Left lung (tissue), 10 donors: Measurements from ENCODE around the gene AGGF1. TPM values are rescaled to one million over a fixed set of nuclear protein-coding genes. Genes with fewer than 3 reads are reported as not detected.
"Not testable (repeated sequence)": the region's sequence is repeated elsewhere in the genome, so short reads cannot be mapped to it uniquely, and the experiment has no call there.

Experiments used
- ATAC-seq: fragments of 200-7000 bp; cut with Tn5 transposase; one replicate; pipeline ENCODE4 v1.9.1; 2020; ENCODE audit warnings: moderate library complexity
- DNase-seq, 4 donors: peaks; one replicate each; pipeline ENCODE4 v3.0.0-alpha.2; 2013 to 2020
- H3K27ac ChIP-seq, 2 donors: fragments of 200-600 bp; sonication (generic) in 1 of 2; one replicate each; pipeline versions ENCODE4 v1.5.0 to v1.8.0; 2020 to 2021
- H3K27me3 ChIP-seq, 2 donors: fragments of 200-600 bp; sonication (generic) in 1 of 2; one replicate each; pipeline versions ENCODE4 v1.5.0 to v1.8.0; 2020 to 2021
- H3K36me3 ChIP-seq, 2 donors: fragments of 200-600 bp; sonication (generic) in 1 of 2; one replicate each; pipeline versions ENCODE4 v1.5.0 to v1.8.0; 2020 to 2021
- H3K4me1 ChIP-seq, 2 donors: fragments of 200-600 bp; one replicate each; pipeline ENCODE4 v1.8.0; 2021
- H3K4me3 ChIP-seq, 2 donors: fragments of 200-600 bp; sonication (generic) in 1 of 2; one replicate each; pipeline versions ENCODE4 v1.5.0 to v1.8.0; 2020 to 2021; ENCODE audit warnings: mild to moderate bottlenecking in 1 of 2
- H3K9me3 ChIP-seq, 2 donors: fragments of 200-600 bp; sonication (generic) in 1 of 2; one replicate each; pipeline versions ENCODE4 v1.5.0 to v1.8.0; 2020 to 2021
- intact Hi-C, 2 donors: fragments of 100-400 bp; cut with DNase I; formaldehyde crosslinking; loops; one replicate each; pipeline versions ENCODE4 v1.11.2 to v1.14.2; 2022
- polyA plus RNA-seq, 6 donors: library from polyadenylated mRNA; unstranded; fragments of 120-200 nt; gene quantifications; one replicate each; pipeline ENCODE4 v1.2.1, GENCODE V29; 2013; ENCODE audit not compliant: insufficient read length in 6 of 6
- total RNA-seq, 2 donors: library from RNA; stranded (reverse); fragmentation: NEBNext Ultra II Directional; extraction: Animal tissue kit (Norgen Biotek cat#: 25700); gene quantifications; one replicate each; pipeline ENCODE4 v1.2.1, GENCODE V29; 2021
- TF ChIP-seq, protein P1 (sequence below), 2 donors: fragments of 200-600 bp; sonication (generic) in 1 of 2; IDR thresholded peaks; one replicate each; pipeline versions ENCODE4 v1.5.0 to v1.8.0; 2021; ENCODE audit warnings: antibody characterized with exemption in 2 of 2
- donor health status: DM: no; HTN: yes; CAD: no.
- donor health status: DM: no; HTN: no; CAD: no.

The AGGF1 gene
- total and polyA plus RNA-seq, 8 donors, result 20.9 to 27.2 (median 25.2) TPM

DNA sequence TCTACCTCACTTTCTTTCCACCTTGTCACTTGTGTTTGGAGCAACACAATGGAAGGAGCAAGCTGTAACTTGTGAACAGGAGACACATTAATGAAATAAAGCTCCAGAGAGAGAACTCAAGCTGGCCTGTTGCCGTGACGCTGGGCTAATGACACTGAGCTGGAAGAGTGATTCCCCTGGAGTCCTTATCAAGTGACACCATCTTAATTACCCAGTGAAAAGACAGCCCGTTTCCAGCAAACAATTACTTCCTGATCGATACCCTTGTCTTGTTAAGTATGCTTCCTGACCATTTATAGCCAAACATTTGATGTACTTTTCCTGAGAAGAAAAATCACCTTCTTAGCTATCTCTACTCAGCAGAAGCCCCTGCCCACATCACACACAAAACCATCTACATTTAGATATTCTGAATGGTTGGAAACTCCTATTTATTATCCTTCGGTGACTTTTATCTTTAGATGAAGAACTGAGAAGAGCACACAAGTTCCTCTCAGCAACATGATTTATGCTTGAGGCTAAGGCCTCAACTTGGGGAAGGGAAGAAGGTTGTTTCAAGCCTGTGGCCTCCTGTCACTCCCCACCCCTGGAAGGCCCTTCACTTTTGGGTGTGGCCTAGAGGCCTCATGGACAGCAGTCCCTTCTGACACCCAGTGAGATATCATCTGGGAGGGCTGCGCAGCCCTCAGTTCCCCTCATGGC is 43.2 kb upstream of the AGGF1 start:
- H3K4me3 ChIP-seq, result no peak overlapping the region
- H3K27me3 ChIP-seq, result no peaks in the 10 kb centered on the region
- DNase-seq, result no peak
- no peaks in the 10 kb centered on the region for H3K4me1 ChIP-seq
- ATAC-seq, result no peak
- TF ChIP-seq, protein P1, sequence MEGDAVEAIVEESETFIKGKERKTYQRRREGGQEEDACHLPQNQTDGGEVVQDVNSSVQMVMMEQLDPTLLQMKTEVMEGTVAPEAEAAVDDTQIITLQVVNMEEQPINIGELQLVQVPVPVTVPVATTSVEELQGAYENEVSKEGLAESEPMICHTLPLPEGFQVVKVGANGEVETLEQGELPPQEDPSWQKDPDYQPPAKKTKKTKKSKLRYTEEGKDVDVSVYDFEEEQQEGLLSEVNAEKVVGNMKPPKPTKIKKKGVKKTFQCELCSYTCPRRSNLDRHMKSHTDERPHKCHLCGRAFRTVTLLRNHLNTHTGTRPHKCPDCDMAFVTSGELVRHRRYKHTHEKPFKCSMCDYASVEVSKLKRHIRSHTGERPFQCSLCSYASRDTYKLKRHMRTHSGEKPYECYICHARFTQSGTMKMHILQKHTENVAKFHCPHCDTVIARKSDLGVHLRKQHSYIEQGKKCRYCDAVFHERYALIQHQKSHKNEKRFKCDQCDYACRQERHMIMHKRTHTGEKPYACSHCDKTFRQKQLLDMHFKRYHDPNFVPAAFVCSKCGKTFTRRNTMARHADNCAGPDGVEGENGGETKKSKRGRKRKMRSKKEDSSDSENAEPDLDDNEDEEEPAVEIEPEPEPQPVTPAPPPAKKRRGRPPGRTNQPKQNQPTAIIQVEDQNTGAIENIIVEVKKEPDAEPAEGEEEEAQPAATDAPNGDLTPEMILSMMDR (IDR thresholded peaks at IDR 0.05), result no peak
- no peaks in the 10 kb centered on the region for H3K36me3 ChIP-seq
- no peaks in the 10 kb centered on the region for H3K9me3 ChIP-seq
- no peak overlapping the region for H3K27ac ChIP-seq
- intact Hi-C loops, result no loop called here

DNA sequence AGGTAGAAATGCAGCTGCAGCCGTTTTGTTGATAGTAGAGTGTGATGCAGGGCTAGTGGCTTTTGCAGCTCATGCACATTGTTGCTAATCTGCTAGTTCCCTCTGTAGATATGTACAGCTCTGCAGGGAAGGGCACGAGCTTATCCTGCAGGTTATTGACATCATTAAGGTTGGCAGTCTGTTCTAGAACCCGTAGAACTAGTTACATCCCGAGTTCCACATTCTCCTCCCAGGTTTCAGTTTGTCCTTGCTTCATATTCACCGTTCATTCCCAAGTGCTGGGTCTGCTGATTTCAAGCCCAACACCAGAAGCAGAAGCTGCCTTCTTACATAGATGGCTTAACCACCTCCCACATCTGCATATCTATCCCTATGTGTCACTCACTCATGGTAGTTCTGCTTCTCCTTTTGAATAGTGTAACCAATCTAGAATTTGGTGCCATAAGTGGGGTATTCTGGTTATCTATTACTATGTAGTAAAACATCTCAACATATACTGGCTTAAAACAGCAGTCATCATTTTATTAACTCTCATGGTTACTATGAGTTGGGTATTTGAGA is 39.2 kb upstream of the AGGF1 start:
- no peaks in the 10 kb centered on the region for H3K36me3 ChIP-seq
- DNase-seq (no peak), ATAC-seq (peak; percentile 46)
- H3K4me1 ChIP-seq, result no peaks in the 10 kb centered on the region
- H3K9me3 ChIP-seq, result no peaks in the 10 kb centered on the region
- H3K27ac ChIP-seq, result no peak overlapping the region
- peaks cover 0 to 7% of the 10 kb centered on the region in 2 donors for H3K27me3 ChIP-seq
- no peak overlapping the region for H3K4me3 ChIP-seq
- intact Hi-C loops, result no loop called here
- TF ChIP-seq, protein P1 (IDR thresholded peaks at IDR 0.05), result no peak

DNA sequence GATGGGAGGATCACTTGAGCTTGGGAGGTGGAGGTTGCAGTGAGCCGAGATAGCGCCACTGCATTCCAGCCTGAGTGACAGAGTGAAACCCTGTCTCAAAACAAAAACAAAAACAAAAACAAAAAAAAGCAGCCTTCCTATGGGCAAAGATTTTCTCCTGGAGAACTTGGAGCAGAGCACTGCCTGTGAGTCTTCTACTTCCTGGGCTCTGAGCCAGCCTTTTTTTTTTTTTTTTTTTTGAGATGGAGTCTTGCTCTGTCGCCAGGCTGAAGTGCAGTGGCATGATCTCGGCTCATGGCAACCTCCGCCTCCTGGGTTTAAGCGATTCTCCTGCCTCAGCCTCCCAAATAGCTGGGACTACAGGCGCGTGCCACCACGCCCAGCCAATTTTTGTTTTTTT is 36.8 kb upstream of the AGGF1 start:
- ATAC-seq, DNase-seq, intact Hi-C loops, H3K9me3 ChIP-seq, H3K36me3 ChIP-seq, H3K27me3 ChIP-seq, H3K4me1 ChIP-seq, H3K4me3 ChIP-seq, H3K27ac ChIP-seq: not testable (repeated sequence)

DNA sequence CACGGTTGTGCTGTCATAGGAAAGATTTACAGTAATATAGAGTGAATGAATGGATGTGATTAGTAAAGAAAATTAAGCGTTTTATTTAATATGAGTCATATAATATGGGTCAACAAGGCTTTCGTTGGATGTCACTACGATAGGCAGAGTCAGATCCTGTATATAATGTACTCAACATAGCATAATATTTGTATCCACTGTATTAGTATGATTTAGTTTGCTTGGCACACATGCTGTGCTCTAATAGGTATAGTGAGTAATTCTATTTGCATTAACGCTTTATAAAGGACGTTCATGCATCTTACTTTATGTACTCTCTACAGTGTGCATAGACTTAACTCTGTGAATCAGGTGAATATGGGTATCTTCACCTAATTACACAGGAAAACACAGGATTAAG is 35.9 kb upstream of the AGGF1 start:
- H3K4me1 ChIP-seq, result peaks cover 0 to 3% of the 10 kb centered on the region in 2 donors
- H3K4me3 ChIP-seq, result no peak overlapping the region
- no peaks in the 10 kb centered on the region for H3K36me3 ChIP-seq
- H3K9me3 ChIP-seq, result no peaks in the 10 kb centered on the region
- H3K27me3 ChIP-seq, result peaks cover 0 to 7% of the 10 kb centered on the region in 2 donors
- H3K27ac ChIP-seq, result no peak overlapping the region
- intact Hi-C loops, result no loop called here
- TF ChIP-seq, protein P1 (IDR thresholded peaks at IDR 0.05), result no peak
- DNase-seq (no peak), ATAC-seq (no peak)

DNA sequence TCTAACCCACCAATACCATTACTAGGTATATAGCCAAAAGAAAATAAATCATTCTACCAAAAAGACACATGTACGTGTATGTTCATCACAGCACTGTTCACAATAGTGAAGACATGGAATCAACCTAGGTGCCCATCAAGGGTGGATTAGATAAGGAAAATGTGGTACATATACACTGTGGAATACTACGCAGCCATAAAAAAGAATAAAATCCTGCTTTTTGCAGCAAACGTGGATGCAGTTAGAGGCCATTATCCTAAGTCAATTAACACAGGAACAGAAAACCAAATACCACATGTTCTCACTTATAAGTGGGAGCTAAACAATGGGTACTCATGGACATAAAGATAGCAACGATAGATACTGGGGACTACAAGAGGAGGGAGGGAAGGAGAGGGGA is 32.0 kb upstream of the AGGF1 start:
- ATAC-seq, H3K9me3 ChIP-seq, DNase-seq, H3K36me3 ChIP-seq, H3K27ac ChIP-seq, intact Hi-C loops, H3K4me1 ChIP-seq, H3K4me3 ChIP-seq: not testable (repeated sequence)
- peaks cover 0 to 12% of the 10 kb centered on the region in 2 donors for H3K27me3 ChIP-seq

DNA sequence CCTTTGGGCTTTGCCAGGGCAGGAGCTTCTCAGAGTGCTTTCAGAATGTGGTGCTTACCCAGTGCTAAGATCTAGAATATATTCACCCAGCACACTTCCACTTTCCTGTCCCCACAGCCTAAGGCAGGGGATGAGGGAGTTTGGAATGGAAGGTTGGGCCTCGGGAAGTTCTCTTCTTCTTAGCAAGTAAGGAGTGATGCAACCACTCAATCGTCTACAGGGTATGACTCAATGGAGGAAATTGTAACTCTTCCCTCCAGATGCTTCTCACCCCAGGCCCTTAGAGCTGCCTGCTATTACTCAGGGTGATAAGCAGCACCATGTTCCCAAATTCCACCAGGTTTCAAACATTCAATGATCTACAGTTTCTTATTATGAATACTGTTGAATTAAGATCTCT is 30.8 kb upstream of the AGGF1 start:
- DNase-seq (no peak), ATAC-seq (peak; percentile 54)
- H3K9me3 ChIP-seq, result no peaks in the 10 kb centered on the region
- peaks cover 0 to 9% of the 10 kb centered on the region in 2 donors for H3K27me3 ChIP-seq
- H3K4me1 ChIP-seq, result peaks cover 0 to 3% of the 10 kb centered on the region in 2 donors
- TF ChIP-seq, protein P1 (IDR thresholded peaks at IDR 0.05), result no peak
- H3K27ac ChIP-seq, result no peak overlapping the region
- no peaks in the 10 kb centered on the region for H3K36me3 ChIP-seq
- no peak overlapping the region for H3K4me3 ChIP-seq
- intact Hi-C loops, result no loop called here
